K562 (cell line): ENCODE measurements around the gene POP7. TPM values are rescaled to one million over a fixed set of nuclear protein-coding genes. Genes with fewer than 3 reads are reported as not detected.

Experiments used
- ARNT ChIP-seq, 2 experiments: fragments of 450-650 bp; IDR thresholded peaks; 2 replicates each; pipeline ENCODE4 v1.6.1; 2016; ENCODE audit warnings: mild to moderate bottlenecking in 1 of 2
- HNRNPLL ChIP-seq: fragments of 200-400 bp; formaldehyde crosslinking; IDR thresholded peaks from 2 replicates; pipeline ENCODE4 v1.6.1; 2017; ENCODE audit warnings: low read length, low read depth, mild to moderate bottlenecking; ENCODE audit not compliant: poor library complexity, severe bottlenecking
- LEF1 ChIP-seq: fragments of 450-650 bp; IDR thresholded peaks from 2 replicates; pipeline ENCODE4 v1.6.1; 2016; ENCODE audit warnings: mild to moderate bottlenecking
- POLR2A ChIP-seq: fragments of 450-650 bp; conservative IDR thresholded peaks from 2 replicates; pipeline ENCODE4 v1.6.1; 2016
- XRCC5 ChIP-seq: fragments of 200-400 bp; formaldehyde crosslinking; IDR thresholded peaks from 2 replicates; pipeline ENCODE4 v1.6.1; 2017; ENCODE audit warnings: low read depth, mild to moderate bottlenecking, low read length
- polyA plus RNA-seq, 8 experiments: library from polyadenylated mRNA; depleted of rRNA in 4 of 8; stranded (reverse) in 5 of 8; unstranded in 3 of 8; fragments of >200 nt; fragmentation: Nextera tagmentation in 2 of 8; fragmentation: Illumina TruSeq in 1 of 8; extraction: Ambion mirVana in 2 of 8; extraction: Trizol in 1 of 8; gene quantifications; 2 replicates each; pipeline versions ENCODE4 v1.2.1 to v1.2.3, GENCODE V29; 2011 to 2014; ENCODE audit warnings: inconsistent platforms in 1 of 8, missing spikeins in 1 of 8
- total RNA-seq, 7 experiments: library from RNA; depleted of rRNA in 6 of 7; stranded (reverse); fragments of >200 nt in 6 of 7; fragmentation: Illumina TruSeq in 2 of 7; extraction: Trizol in 2 of 7; gene quantifications; 2 replicates each; pipeline versions ENCODE4 v1.2.1 to v1.2.3, GENCODE V29; 2011 to 2021; ENCODE audit warnings: low replicate concordance in 1 of 7
- TF ChIP-seq, protein P1 (sequence below), 2 experiments: IDR thresholded peaks; 2 replicates each; pipeline ENCODE4 v1.6.1; 2012; ENCODE audit warnings: improper control_type of control experiment in 2 of 2, low read depth in 2 of 2, low read length in 2 of 2, borderline replicate concordance in 1 of 2
- TF ChIP-seq, protein P2 (sequence below): sonication (generic); formaldehyde crosslinking; IDR thresholded peaks from 2 replicates; pipeline ENCODE4 v1.8.0; 2022; ENCODE audit warnings: missing genetic modification reagents, mild to moderate bottlenecking, moderate library complexity, borderline replicate concordance
- TF ChIP-seq, protein P3 (sequence below): IDR thresholded peaks from 2 replicates; pipeline ENCODE4 v1.6.1; 2011; ENCODE audit not compliant: insufficient read length; ENCODE audit errors: extremely low read depth
- TF ChIP-seq, protein P4 (sequence below), 2 experiments: fragments of 450-650 bp; formaldehyde crosslinking in 1 of 2; IDR thresholded peaks; 2 replicates each; pipeline versions ENCODE4 v1.4.0 to v1.6.1; 2014 to 2020; ENCODE audit warnings: mild to moderate bottlenecking in 2 of 2, borderline replicate concordance in 1 of 2, low read depth in 1 of 2
- TF ChIP-seq, protein P5 (sequence below), 3 experiments: fragments of 200-800 bp in 1 of 3; sonication (Bioruptor generic) in 1 of 3; sonication (generic) in 1 of 3; formaldehyde crosslinking in 1 of 3; IDR thresholded peaks; 2 replicates each; pipeline versions ENCODE4 v1.6.1 to v1.8.0; 2016 to 2022; ENCODE audit warnings: mild to moderate bottlenecking in 2 of 3, missing compliant biosample characterization in 2 of 3, missing genetic modification characterization in 2 of 3, missing genetic modification reagents in 1 of 3

Gene POP7
- total and polyA plus RNA-seq, 9 of the 15 experiments (the other 6 are each of a cell fraction or from before 2014, with no cell fraction given): 11.5 to 163 (median 68.9) TPM

DNA sequence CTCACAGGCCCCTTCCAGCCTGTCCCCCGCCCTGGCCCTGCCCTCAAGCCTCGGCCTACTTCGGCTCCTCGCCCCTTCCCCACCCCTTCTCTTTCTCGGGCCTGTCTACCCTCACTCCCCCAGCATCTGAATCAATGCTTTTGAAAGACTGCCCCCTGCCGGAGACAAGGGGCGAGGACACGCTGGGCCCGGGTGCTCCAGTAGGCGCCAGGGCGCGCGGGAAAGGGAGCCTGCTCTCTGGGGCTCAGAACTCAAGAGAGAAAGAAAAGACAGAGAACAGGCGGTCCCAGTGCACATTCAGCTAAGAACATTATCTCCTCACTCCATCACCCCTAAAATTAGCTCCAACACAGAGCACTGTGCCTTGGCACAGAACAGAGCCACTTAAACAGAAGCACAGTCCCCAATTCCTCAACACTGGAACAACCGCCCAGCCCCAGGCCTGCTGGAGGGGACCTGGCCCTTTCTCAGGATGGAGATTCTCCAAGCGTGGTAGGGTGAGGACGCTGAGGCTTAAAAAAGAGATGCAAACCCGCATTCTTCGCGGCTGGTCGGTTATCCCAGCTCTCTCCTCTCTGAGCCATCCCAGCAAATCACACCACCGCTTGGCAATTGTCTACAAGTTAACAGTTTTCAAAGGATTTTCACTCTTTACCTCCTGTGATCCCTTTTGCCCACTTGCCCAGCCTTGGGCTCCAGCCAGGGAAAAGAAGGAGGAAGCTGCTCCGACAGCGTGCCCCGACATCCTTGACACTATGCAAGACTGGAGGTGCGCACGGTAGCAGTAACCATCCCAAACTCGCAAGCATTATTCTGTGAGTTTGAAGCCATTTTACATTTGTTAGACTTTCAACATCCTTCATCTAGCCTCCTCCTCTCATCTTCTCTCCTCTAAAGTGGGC, 14.0 kb upstream of the POP7 start (continued):
- TF ChIP-seq HNRNPLL (peak; percentile 27), XRCC5 (peak; percentile 84; the same call in 1 of the 2 replicates), ARNT (IDR thresholded peaks at IDR 0.05) (no peak), POLR2A (0 out of 2 replicates have a peak, but pooled peaks have one; percentile 34), LEF1 (no peak)
- TF ChIP-seq, protein P1, sequence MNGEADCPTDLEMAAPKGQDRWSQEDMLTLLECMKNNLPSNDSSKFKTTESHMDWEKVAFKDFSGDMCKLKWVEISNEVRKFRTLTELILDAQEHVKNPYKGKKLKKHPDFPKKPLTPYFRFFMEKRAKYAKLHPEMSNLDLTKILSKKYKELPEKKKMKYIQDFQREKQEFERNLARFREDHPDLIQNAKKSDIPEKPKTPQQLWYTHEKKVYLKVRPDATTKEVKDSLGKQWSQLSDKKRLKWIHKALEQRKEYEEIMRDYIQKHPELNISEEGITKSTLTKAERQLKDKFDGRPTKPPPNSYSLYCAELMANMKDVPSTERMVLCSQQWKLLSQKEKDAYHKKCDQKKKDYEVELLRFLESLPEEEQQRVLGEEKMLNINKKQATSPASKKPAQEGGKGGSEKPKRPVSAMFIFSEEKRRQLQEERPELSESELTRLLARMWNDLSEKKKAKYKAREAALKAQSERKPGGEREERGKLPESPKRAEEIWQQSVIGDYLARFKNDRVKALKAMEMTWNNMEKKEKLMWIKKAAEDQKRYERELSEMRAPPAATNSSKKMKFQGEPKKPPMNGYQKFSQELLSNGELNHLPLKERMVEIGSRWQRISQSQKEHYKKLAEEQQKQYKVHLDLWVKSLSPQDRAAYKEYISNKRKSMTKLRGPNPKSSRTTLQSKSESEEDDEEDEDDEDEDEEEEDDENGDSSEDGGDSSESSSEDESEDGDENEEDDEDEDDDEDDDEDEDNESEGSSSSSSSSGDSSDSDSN (IDR thresholded peaks at IDR 0.05; ENCODE audit: borderline replicate concordance in 1 of 2, low read depth in 2 of 2, low read length in 2 of 2): peak in 1 of 2 experiments; percentile 80; a peak in 1 of 4 replicates
- TF ChIP-seq, protein P2, sequence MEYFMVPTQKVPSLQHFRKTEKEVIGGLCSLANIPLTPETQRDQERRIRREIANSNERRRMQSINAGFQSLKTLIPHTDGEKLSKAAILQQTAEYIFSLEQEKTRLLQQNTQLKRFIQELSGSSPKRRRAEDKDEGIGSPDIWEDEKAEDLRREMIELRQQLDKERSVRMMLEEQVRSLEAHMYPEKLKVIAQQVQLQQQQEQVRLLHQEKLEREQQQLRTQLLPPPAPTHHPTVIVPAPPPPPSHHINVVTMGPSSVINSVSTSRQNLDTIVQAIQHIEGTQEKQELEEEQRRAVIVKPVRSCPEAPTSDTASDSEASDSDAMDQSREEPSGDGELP (CRISPR knock-in tag): peak; percentile 72; the same call in 1 of the 2 replicates
- TF ChIP-seq, protein P3, sequence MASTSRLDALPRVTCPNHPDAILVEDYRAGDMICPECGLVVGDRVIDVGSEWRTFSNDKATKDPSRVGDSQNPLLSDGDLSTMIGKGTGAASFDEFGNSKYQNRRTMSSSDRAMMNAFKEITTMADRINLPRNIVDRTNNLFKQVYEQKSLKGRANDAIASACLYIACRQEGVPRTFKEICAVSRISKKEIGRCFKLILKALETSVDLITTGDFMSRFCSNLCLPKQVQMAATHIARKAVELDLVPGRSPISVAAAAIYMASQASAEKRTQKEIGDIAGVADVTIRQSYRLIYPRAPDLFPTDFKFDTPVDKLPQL: no peak
- TF ChIP-seq, protein P4, sequence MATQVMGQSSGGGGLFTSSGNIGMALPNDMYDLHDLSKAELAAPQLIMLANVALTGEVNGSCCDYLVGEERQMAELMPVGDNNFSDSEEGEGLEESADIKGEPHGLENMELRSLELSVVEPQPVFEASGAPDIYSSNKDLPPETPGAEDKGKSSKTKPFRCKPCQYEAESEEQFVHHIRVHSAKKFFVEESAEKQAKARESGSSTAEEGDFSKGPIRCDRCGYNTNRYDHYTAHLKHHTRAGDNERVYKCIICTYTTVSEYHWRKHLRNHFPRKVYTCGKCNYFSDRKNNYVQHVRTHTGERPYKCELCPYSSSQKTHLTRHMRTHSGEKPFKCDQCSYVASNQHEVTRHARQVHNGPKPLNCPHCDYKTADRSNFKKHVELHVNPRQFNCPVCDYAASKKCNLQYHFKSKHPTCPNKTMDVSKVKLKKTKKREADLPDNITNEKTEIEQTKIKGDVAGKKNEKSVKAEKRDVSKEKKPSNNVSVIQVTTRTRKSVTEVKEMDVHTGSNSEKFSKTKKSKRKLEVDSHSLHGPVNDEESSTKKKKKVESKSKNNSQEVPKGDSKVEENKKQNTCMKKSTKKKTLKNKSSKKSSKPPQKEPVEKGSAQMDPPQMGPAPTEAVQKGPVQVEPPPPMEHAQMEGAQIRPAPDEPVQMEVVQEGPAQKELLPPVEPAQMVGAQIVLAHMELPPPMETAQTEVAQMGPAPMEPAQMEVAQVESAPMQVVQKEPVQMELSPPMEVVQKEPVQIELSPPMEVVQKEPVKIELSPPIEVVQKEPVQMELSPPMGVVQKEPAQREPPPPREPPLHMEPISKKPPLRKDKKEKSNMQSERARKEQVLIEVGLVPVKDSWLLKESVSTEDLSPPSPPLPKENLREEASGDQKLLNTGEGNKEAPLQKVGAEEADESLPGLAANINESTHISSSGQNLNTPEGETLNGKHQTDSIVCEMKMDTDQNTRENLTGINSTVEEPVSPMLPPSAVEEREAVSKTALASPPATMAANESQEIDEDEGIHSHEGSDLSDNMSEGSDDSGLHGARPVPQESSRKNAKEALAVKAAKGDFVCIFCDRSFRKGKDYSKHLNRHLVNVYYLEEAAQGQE (IDR thresholded peaks at IDR 0.05; ENCODE audit: borderline replicate concordance): peak; percentile 82
- TF ChIP-seq, protein P4 (CRISPR knock-in tag; IDR thresholded peaks at IDR 0.05; ENCODE audit: low read depth): no peak
- TF ChIP-seq, protein P5, sequence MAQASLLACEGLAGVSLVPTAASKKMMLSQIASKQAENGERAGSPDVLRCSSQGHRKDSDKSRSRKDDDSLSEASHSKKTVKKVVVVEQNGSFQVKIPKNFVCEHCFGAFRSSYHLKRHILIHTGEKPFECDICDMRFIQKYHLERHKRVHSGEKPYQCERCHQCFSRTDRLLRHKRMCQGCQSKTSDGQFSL (CRISPR knock-in tag; IDR thresholded peaks at IDR 0.05): 0 out of 2 replicates have a peak, but pooled peaks have one; percentile 22
- TF ChIP-seq, protein P5 (tag; IDR thresholded peaks at IDR 0.05): no peak
